Heart left ventricle (tissue), 13 donors: ENCODE measurements around the gene FAM229A.

ENCODE experiments used
- POLR2A ChIP-seq, 2 donors: fragments of 450-650 bp; IDR thresholded peaks; one replicate each; pipeline ENCODE4 v1.6.1; 2017; ENCODE audit warnings: antibody characterized with exemption in 2 of 2, mild to moderate bottlenecking in 2 of 2, moderate library complexity in 2 of 2
- TF ChIP-seq, protein P1 (sequence below), 12 donors: fragments of 200-600 bp; sonication (generic) in 4 of 12; IDR thresholded peaks; one replicate each; pipeline versions ENCODE4 v1.5.0 to v1.8.0; 2018 to 2022; ENCODE audit warnings: antibody characterized with exemption in 12 of 12, mild to moderate bottlenecking in 5 of 12
- donor health status: ischemic (EF 13 %, LVEDD 7.1; RV severe dilation, severe dysfunction).
- donor health status: DM: no; HTN: yes; CAD: no.
- donor health status: DM: no; HTN: no; CAD: no.
- donor health status: ischemic (EF 25% LVEDD 6.9; RV normal size, moderate dysfunction).
- donor health status: ischemic (EF 25% LVEDD 5.7; RV mildly dilated, moderate dysfunction).
- donor health status: ischemic (EF 35%, LVEDD 5.7; RV mildly dilated, moderate dysfunction).
- donor health status: nonischemic (EF 11% LVEDD 7.7; RV severe dilation, severe dysfunction).
- donor health status: DM: yes; HTN: yes; CAD: no.
- donor health status: PGD.
- donor health status: ischemic (EF 29% LVEDD 5.4; RV normal size, mild dysfunction).
- donor health status: nonischemic (EF 23%, LVEDD 6.1; RV moderate dilation, normal function).

DNA sequence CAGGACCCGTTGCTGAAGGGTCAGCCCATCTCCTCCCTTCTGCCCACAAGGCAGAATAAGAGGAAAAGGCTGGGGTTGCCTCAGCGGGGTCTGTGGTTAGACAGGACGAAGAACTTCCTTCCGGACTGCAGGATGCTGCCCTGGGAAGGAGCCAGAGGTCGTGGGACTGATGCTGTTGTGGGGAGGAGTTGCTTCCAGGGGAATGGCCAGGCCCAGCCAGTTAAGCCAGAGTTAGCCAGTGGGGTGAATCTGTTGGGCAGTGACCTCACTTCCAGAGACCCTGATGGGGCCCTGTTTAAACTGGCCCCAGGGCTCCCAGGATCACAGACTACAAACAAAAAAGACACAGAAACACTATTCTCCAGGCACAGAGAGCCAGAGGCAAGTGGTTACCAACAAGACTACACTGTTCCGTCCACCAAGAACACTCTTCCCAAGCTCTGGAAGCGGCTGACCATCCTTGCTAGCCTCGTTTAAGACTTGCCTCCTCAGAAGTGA is 13.0 kb downstream of the FAM229A start:
- TF ChIP-seq, protein P1, sequence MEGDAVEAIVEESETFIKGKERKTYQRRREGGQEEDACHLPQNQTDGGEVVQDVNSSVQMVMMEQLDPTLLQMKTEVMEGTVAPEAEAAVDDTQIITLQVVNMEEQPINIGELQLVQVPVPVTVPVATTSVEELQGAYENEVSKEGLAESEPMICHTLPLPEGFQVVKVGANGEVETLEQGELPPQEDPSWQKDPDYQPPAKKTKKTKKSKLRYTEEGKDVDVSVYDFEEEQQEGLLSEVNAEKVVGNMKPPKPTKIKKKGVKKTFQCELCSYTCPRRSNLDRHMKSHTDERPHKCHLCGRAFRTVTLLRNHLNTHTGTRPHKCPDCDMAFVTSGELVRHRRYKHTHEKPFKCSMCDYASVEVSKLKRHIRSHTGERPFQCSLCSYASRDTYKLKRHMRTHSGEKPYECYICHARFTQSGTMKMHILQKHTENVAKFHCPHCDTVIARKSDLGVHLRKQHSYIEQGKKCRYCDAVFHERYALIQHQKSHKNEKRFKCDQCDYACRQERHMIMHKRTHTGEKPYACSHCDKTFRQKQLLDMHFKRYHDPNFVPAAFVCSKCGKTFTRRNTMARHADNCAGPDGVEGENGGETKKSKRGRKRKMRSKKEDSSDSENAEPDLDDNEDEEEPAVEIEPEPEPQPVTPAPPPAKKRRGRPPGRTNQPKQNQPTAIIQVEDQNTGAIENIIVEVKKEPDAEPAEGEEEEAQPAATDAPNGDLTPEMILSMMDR (IDR thresholded peaks at IDR 0.05), result no peak
- TF ChIP-seq POLR2A (IDR thresholded peaks at IDR 0.05), result no peak
